ENCODE measurements around the gene MYL7.

DNA sequence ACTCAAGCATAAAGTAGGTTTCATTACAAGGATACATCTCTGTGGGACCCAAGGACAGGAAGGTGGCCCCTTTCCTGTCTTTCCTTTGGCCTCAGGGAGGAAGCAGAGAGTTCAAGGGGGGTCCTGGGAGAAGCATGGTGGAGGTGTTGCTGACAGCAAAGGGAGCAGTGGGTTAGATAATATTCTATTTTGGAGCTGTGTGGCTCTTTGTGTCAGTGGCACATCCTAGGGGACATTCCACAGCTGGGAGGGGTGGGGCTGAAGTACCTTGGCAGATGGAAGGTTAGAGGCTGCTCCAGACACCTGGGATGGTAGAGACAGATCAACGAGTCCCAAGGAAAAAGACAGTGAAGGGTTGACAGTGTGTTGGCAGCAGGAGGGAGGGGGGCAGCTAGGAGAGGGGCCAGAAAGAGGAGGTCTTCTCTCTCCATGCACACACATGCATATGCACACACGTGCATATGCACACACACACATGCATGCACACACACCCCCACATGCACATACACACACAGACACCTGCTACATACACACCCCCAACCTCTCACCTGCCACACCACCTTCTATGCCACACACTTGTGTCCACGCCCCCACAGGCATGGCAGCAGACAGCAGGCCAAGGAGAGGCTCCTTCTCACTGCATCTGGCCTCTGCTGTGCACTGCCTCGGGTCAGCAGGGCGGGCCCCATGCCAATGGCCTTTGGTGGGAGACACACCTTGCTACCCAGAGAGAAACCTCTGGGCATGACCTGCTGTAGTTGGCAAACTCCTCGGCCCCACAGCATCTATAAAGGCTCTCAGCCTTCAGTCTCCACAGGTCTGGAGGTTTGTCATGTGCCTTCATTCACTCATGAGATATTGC lies 12.2 kb downstream of the MYL7 start:
- no peak for TF ChIP-seq EZH2 (IDR thresholded peaks at IDR 0.05; ENCODE audit: borderline replicate concordance, low read depth, low read length, severe bottlenecking)
- TF ChIP-seq, protein P1, sequence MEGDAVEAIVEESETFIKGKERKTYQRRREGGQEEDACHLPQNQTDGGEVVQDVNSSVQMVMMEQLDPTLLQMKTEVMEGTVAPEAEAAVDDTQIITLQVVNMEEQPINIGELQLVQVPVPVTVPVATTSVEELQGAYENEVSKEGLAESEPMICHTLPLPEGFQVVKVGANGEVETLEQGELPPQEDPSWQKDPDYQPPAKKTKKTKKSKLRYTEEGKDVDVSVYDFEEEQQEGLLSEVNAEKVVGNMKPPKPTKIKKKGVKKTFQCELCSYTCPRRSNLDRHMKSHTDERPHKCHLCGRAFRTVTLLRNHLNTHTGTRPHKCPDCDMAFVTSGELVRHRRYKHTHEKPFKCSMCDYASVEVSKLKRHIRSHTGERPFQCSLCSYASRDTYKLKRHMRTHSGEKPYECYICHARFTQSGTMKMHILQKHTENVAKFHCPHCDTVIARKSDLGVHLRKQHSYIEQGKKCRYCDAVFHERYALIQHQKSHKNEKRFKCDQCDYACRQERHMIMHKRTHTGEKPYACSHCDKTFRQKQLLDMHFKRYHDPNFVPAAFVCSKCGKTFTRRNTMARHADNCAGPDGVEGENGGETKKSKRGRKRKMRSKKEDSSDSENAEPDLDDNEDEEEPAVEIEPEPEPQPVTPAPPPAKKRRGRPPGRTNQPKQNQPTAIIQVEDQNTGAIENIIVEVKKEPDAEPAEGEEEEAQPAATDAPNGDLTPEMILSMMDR (IDR thresholded peaks at IDR 0.05; ENCODE audit: borderline replicate concordance, extremely low read depth, low read length, poor library complexity, severe bottlenecking) = no peak
